Mammary epithelial cell (primary cell): ENCODE measurements around the gene KCNQ1.

ENCODE experiments used
- EZH2 ChIP-seq: IDR thresholded peaks from 2 replicates; pipeline ENCODE4 v1.6.1; 2012; ENCODE audit warnings: low read length, inconsistent platforms, borderline replicate concordance
- TF ChIP-seq, protein P1 (sequence below), 2 donors: IDR thresholded peaks in 1 of 2; conservative IDR thresholded peaks in 1 of 2; 2 replicates each; pipeline ENCODE4 v1.5.1; 2011 to 2012; ENCODE audit warnings: inconsistent platforms in 2 of 2, low read length in 2 of 2, mild to moderate bottlenecking in 2 of 2, control low read depth in 1 of 2, low read depth in 1 of 2; ENCODE audit not compliant: insufficient read depth in 1 of 2; ENCODE audit errors: extremely low read depth in 1 of 2

DNA sequence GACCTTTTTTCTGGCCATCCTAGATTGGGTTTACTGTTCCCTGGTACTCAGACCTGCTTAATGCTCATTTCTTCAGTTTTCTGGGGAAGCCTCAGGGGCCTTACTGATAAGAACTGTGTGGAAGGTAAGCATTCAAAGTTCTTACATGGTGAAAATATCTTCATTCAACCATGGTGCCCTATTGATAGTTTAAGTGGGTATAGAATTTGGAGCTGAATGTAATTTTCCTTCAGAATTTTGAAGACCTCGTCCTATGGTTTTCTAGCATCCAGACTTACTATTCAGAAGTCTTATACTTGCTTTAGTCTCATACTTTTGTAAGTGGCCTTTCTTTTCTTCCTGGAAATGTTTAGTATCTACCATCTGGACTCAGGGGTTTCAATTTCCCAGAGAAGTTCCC lies 365.0 kb downstream of the KCNQ1 start:
- TF ChIP-seq EZH2 = no peak
- TF ChIP-seq, protein P1, sequence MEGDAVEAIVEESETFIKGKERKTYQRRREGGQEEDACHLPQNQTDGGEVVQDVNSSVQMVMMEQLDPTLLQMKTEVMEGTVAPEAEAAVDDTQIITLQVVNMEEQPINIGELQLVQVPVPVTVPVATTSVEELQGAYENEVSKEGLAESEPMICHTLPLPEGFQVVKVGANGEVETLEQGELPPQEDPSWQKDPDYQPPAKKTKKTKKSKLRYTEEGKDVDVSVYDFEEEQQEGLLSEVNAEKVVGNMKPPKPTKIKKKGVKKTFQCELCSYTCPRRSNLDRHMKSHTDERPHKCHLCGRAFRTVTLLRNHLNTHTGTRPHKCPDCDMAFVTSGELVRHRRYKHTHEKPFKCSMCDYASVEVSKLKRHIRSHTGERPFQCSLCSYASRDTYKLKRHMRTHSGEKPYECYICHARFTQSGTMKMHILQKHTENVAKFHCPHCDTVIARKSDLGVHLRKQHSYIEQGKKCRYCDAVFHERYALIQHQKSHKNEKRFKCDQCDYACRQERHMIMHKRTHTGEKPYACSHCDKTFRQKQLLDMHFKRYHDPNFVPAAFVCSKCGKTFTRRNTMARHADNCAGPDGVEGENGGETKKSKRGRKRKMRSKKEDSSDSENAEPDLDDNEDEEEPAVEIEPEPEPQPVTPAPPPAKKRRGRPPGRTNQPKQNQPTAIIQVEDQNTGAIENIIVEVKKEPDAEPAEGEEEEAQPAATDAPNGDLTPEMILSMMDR (conservative IDR thresholded peaks at IDR 0.05 in 1 of 2, IDR thresholded peaks at IDR 0.05 in 1 of 2; ENCODE audit: extremely low read depth in 1 of 2, insufficient read depth in 1 of 2, low read depth in 1 of 2, low read length in 2 of 2) = no peak
